Transverse colon (tissue), 3 donors: ENCODE results near the gene BLTP3B.

Experiments
- CTCF ChIP-seq, 5 experiments: fragments of 200-600 bp in 3 of 5; fragments of 450-650 bp in 2 of 5; sonication (generic) in 3 of 5; IDR thresholded peaks; 1 replicate in 2 of 5; 2 replicates in 3 of 5; pipeline ENCODE4 v1.5.1; 2016 to 2017; ENCODE audit warnings: antibody characterized with exemption in 5 of 5, inconsistent platforms in 3 of 5, mild to moderate bottlenecking in 2 of 5, moderate library complexity in 1 of 5
- EP300 ChIP-seq: sonication (generic); formaldehyde crosslinking; IDR thresholded peaks from one replicate; pipeline ENCODE4 v1.6.1; 2017; ENCODE audit warnings: antibody characterized with exemption, low read depth

- TF ChIP-seq CTCF (IDR thresholded peaks at IDR 0.05) = no peak
- TF ChIP-seq EP300 = no peak
Measured at GRCh38 chr12:100120355-100120754, 22.3 kb downstream of the BLTP3B start.
